ENCODE results near the gene ZWILCH.

DNA sequence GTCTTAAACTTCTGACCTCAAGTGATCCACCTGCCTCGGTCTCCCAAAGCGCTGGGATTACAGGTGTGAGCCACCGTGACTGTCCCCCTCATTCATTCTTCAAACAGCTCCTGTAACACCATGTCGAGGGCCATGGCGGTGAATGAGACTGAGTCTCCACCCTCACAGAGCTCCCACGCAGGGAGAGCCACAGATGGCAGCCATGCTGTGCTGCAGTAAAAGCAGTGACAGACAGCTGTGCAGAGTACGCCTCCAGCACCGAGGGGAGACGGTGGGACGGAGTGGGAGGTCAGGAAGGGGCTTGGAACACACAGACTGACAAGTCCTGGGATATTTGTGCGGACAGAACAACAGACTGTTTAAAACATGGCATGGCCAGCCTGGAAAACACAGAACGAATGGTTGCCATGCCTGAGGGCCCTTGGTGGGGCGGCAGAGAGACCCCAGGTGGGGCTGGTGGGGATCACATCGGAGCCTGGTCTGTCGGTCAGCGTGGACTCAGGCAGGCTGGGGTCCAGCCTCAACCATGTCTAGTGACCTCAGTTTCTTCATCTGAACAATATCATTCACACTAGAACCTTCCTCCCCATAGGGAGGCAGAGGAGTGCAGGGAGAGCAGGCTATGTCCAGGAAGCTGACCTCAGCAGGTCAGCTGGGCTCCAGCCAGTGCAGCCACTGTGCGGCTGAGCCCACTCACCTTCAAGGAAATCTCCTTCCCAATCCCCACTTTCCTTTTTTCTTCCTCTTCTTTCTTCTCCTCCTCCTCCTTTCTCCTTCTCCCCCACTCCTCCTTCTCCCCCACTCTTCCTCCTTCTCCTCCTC, 81.2 kb downstream of the ZWILCH start:
- TF ChIP-seq CTCF (IDR thresholded peaks at IDR 0.05; ENCODE audit: low read depth, low read length) (no peak), EZH2phosphoT487 (IDR thresholded peaks at IDR 0.05; ENCODE audit: low read depth) (no peak)
